Measurements from ENCODE around the gene DNM1. TPM values are rescaled to one million over a fixed set of nuclear protein-coding genes. Genes with fewer than 3 reads are reported as not detected.

Gene DNM1
- total RNA-seq, 2 experiments from 2014 or later = 0.36 to 0.59 TPM

- no peaks in the 10 kb centered on the region for H3K36me3 Mint-ChIP-seq (ENCODE audit: low read depth)
- ATAC-seq (peak; percentile 98), DNase-seq (peak; percentile 98)
- intact Hi-C loops (cut with micrococcal nuclease) = no loop called here
- peaks cover 18% of the 10 kb centered on the region for H3K4me1 Mint-ChIP-seq (ENCODE audit: low read depth)
- ChIA-PET POLR2A (interaction anchor here (0.5 to 1.1 kb wide), 5 partner anchors 20 to 216 kb away, joined by 3 read pairs; no protein-coding TSS in a partner anchor), CTCF (interaction anchor here (0.6 to 1.1 kb wide), 5 partner anchors 9 to 91 kb away, joined by 3 read pairs; no protein-coding TSS in a partner anchor)
- H3K27ac Mint-ChIP-seq = peak overlapping the region; percentile 59
- TF ChIP-seq CTCF (IDR thresholded peaks at IDR 0.05) = no peak
- peak overlapping the region; percentile 82 for H3K4me3 Mint-ChIP-seq
- no peaks in the 10 kb centered on the region for H3K9me3 Mint-ChIP-seq
- H3K27me3 Mint-ChIP-seq = peaks cover 9% of the 10 kb centered on the region
Measured at GRCh38 chr9:128249908-128250838, 47.0 kb downstream of the DNM1 start.

GRCh38 chr9:128250839-128251731, 47.9 kb downstream of the DNM1 start:
- H3K9me3 Mint-ChIP-seq = no peaks in the 10 kb centered on the region
- ChIA-PET CTCF (interaction anchor here (0.6 to 1.6 kb wide), 5 partner anchors 10 to 67 kb away, joined by 3 read pairs; no protein-coding TSS in a partner anchor), POLR2A (interaction anchor here (1.2 kb wide), 1 partner anchor 90 kb away, joined by 3 read pairs; no protein-coding TSS in a partner anchor)
- no peak overlapping the region for H3K27ac Mint-ChIP-seq
- DNase-seq (peak; percentile 33), ATAC-seq (no peak)
- H3K4me1 Mint-ChIP-seq (ENCODE audit: low read depth) = peaks cover 12% of the 10 kb centered on the region
- intact Hi-C loops (cut with micrococcal nuclease) = no loop called here
- peak overlapping the region; percentile 74 for H3K4me3 Mint-ChIP-seq
- peaks cover 5% of the 10 kb centered on the region for H3K27me3 Mint-ChIP-seq
- H3K36me3 Mint-ChIP-seq (ENCODE audit: low read depth) = no peaks in the 10 kb centered on the region
- no peak for TF ChIP-seq CTCF (IDR thresholded peaks at IDR 0.05)

DNA sequence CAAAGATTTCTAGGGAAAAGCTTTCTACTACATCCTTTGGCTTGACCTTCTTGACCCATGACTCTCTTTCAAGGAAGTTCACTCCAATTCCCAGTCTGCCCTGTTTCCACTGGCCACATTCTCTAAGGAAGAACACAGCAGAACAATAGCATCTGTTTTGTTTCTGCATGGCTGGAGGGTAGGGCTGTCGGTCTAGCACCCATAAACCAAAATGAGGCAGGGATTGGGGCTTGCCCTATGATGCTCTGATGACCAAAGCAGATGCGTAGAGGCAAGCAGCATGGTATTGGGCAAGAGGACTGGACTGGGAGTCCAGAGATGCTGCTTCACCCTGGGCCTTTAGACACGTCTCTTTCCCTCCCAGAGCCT, 48.5 kb downstream of the DNM1 start:
- no peak for TF ChIP-seq CTCF (IDR thresholded peaks at IDR 0.05)
- Mint-ChIP-seq H3K36me3 (ENCODE audit: low read depth) (no peaks in the 10 kb centered on the region), H3K9me3 (no peaks in the 10 kb centered on the region), H3K27ac (no peak overlapping the region), H3K27me3 (peaks cover 5% of the 10 kb centered on the region), H3K4me3 (peak overlapping the region; percentile 74), H3K4me1 (ENCODE audit: low read depth) (peaks cover 12% of the 10 kb centered on the region)
- ChIA-PET CTCF (interaction anchor here (1.4 to 1.6 kb wide), 2 partner anchors 11 to 134 kb away, joined by 3 to 4 read pairs; no protein-coding TSS in a partner anchor), POLR2A (interaction anchor here (1.2 kb wide), 1 partner anchor 91 kb away, joined by 3 read pairs; no protein-coding TSS in a partner anchor)
- DNase-seq (no peak), ATAC-seq (no peak)
- intact Hi-C loops (cut with micrococcal nuclease) = no loop called here

DNA sequence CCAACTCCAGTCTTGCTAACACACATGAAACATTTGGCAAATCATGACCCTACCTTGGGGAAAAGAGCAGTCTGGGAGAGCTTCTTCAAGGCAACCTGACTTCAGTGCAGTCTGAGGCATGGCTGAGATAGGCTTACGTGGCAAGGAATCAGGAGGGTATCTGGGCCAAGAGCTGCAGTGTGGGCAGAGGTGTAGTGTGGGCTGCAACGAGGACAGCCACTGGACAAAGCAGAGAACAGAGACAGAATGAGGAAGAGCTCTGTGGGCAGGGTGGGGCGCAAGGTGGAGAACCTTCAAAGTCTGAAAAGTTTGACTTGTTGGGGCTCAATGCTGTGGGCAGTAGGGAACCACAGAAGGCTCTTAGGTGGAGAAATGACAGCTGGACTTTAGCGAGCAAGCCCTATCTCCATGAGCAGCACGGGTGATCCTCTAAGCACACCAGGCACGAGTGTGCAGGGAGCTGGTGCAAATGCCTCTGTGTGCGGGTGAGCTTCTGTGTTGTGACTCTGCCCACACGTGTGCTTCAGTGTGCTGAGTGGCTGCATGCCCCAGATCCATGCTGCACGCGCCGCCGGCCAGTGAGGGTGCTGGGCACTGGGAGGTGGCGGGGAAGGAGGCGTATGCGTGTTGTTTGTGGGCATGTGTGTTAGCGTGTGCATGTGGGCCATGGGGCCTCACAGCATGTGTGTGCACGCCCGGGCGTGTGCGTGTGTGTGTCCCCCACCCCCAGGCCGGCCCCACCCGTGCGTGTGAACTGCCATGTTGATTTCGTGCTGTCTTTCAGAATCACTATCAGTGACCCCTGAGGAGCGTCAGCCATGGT, 49.3 kb downstream of the DNM1 start:
- POLR2A ChIA-PET = interaction anchor here (1.1 to 1.2 kb wide), 2 partner anchors 73 to 92 kb away, joined by 3 read pairs; no protein-coding TSS in a partner anchor
- Mint-ChIP-seq H3K4me1 (ENCODE audit: low read depth) (peaks cover 12% of the 10 kb centered on the region), H3K4me3 (no peak overlapping the region), H3K36me3 (ENCODE audit: low read depth) (peaks cover 1% of the 10 kb centered on the region), H3K9me3 (no peaks in the 10 kb centered on the region), H3K27me3 (peaks cover 5% of the 10 kb centered on the region), H3K27ac (no peak overlapping the region)
- CTCF ChIA-PET = interaction anchor here (0.8 to 3.9 kb wide), 5 partner anchors 10 to 135 kb away, joined by 3 to 19 read pairs (median 4); no protein-coding TSS in a partner anchor
- DNase-seq (no peak), ATAC-seq (no peak)
- TF ChIP-seq CTCF (IDR thresholded peaks at IDR 0.05) = no peak
- intact Hi-C loops (cut with micrococcal nuclease) = no loop called here

Measured in activated CD8-positive, alpha-beta T cell treated with anti-CD3 and anti-CD28 coated beads for 36 hours (primary cell).